Measurements from ENCODE around the gene LUC7L2. TPM values are rescaled to one million over a fixed set of nuclear protein-coding genes. Genes with fewer than 3 reads are reported as not detected.
"Not testable (repeated sequence)": the region's sequence is repeated elsewhere in the genome, so short reads cannot be mapped to it uniquely, and the experiment has no call there.

Gene LUC7L2
- total RNA-seq, 1 donor, result 57.0 TPM

DNA sequence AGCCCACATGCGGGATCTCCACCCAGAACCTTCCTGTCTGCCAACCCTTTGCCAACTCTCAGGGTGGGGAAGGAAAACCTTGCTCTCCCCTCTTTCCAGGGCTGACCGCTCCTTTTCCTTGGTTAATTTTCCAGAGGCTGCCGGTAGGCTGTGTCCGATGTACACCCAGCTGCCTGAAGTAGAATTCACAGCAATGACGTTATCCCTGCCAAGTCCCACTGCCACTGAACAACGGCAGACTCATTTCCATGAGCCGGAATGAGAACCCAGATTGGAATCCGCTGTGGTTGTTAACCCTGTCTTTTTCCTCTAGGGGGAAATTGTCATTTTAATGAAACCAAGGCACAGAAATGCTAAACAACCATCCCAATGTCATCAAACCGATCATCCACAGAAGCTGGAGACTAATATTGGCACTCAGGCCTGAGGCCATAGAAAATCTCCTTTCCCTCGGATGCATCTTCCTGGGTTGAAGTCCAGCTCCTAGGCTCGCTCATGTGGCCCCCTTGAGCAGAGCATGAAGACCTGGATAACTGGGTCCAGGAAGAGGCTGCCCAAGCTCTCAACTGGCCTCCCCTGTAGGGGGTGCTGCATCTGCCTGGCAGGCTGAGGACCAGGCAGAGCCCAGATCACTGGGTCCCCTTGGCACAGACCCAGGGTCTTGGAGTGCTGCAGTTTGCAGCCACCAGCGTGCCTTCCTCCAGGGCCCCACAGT lies 93.4 kb downstream of the LUC7L2 start:
- H3K4me3 ChIP-seq (ENCODE audit: low read depth, low read length), result no peak overlapping the region
- TF ChIP-seq CTCF (IDR thresholded peaks at IDR 0.05; ENCODE audit: insufficient read depth, low read depth, low read length), result no peak
- no peak for DNase-seq (ENCODE audit: low read depth)

GRCh38 chr7:139453673-139454321 lies 94.1 kb downstream of the LUC7L2 start:
- DNase-seq (ENCODE audit: low read depth), result no peak
- no peak overlapping the region for H3K4me3 ChIP-seq (ENCODE audit: low read depth, low read length)
- TF ChIP-seq CTCF (IDR thresholded peaks at IDR 0.05; ENCODE audit: insufficient read depth, low read depth, low read length), result no peak

DNA sequence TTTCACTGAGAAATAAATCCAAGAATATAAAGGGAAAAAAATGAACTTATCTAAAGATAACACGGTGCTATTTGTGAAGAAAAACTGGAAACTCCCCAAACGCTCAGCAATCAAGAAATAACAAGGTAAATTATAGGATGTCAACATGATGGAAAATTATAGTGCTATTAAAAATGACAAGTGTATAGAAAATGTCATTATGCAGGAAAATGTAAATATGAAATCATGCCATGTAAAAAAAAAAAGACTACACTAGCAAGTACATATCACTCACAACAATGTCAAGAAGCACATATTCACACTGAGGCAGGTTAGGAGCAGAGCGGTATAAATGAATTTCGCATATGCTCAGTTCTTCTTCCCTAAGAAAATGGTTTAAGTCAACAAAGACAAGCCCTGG lies 96.1 kb downstream of the LUC7L2 start:
- no peak overlapping the region for H3K4me3 ChIP-seq (ENCODE audit: low read depth, low read length)
- no peak for DNase-seq (ENCODE audit: low read depth)
- no peak for TF ChIP-seq CTCF (IDR thresholded peaks at IDR 0.05; ENCODE audit: insufficient read depth, low read depth, low read length)

DNA sequence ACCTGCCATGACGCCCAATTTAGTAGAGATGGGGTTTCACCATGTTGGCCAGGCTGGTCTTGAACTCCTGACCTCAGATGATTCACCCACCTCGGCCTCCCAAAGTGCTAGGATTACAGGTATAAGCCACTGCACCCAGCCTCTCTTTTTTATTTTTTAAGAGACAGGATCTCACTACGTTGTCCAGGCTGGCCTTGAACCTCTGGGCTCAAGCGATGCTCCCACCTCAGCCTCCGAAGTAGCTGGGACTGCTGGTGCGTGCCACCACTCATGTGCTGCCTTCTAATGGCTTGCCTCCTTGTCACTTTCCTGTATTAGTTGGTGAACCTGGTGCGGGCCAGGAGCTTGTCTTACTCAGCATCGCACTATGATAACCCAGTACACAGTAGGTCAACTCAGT lies 96.8 kb downstream of the LUC7L2 start:
- DNase-seq (ENCODE audit: low read depth), result no peak
- H3K4me3 ChIP-seq (ENCODE audit: low read depth, low read length), result no peak overlapping the region
- TF ChIP-seq CTCF (IDR thresholded peaks at IDR 0.05; ENCODE audit: insufficient read depth, low read depth, low read length), result no peak

- DNase-seq (ENCODE audit: low read depth), result peak; percentile 25
- no peak overlapping the region for H3K4me3 ChIP-seq (ENCODE audit: low read depth, low read length)
- no peak for TF ChIP-seq CTCF (IDR thresholded peaks at IDR 0.05; ENCODE audit: insufficient read depth, low read depth, low read length)
Observed at GRCh38 chr7:139457153-139457946, 97.7 kb downstream of the LUC7L2 start.

DNA sequence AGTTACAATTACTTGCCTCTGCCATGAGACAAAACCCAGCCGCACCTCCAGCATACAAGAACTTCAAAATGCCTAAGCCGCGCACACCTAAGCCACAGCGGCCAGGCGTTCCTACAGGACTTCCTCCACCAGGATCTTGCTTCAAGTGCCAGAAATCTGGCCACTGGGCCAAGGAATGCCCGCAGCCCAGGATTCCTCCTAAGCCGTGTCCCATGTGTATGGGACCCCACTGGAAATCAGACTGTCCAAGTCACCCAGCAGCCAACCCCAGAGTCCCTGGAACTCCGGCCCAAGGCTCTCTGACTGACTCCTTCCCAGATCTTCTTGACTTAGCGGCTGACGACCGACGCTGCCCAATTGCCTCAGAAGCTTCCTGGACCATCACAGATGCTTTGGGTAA lies 103.7 kb downstream of the LUC7L2 start:
- DNase-seq (ENCODE audit: low read depth); H3K4me3 ChIP-seq (ENCODE audit: low read depth, low read length): not testable (repeated sequence)

DNA sequence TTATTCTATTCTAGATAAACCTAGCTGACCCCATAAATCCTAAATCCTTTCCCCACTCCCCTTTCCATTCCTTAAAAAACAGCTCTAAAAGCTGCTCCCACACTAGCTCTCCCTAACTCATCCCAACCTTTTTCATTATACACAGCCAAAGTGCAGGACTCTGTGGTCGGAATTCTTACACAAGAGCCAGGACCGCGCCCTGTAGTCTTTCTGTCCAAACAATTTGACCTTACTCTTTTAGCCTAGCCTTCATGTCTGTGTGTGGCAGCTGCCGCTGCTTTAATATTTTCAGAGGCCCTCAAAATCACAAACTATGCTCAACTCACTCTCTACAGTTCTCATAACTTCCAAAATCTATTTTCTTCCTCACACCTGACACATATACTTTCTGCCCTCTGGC lies 104.8 kb downstream of the LUC7L2 start:
- not testable (repeated sequence) for H3K4me3 ChIP-seq (ENCODE audit: low read depth, low read length); DNase-seq (ENCODE audit: low read depth)

DNA sequence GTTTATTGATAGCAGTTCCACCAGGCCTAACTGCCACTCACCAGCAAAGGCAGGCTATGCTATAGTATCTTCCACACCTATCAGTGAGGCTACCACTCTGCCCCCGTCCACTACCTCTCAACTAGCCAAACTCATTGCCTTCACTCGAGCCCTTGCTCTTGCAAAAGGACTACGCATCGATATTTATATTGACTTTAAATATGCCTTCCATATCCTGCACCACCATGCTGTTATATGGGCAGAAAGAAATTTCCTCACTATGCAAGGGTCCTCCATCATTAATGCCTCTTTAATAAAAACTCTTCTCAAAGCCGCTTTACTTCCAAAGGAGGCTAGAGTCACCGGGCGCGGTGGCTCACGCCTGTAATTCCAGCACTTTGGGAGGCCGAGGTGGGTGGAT lies 105.4 kb downstream of the LUC7L2 start:
- H3K4me3 ChIP-seq (ENCODE audit: low read depth, low read length); DNase-seq (ENCODE audit: low read depth): not testable (repeated sequence)

DNA sequence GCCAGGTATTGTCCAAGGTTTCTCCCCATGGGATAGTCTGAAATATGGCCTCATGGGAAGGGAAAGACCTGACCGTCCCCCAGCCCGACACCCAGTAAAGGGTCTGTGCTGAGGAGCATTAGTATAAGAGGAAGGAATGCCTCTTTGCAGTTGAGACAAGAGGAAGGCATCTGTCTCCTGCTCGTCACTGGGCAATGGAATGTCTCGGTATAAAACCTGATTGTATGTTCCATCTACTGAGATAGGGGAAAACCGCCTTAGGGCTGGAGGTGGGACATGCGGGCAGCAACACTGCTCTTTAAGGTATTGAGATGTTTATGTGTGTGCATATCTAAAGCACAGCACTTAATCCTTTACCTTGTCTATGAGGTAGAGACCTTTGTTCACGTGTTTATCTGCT lies 108.0 kb downstream of the LUC7L2 start:
- not testable (repeated sequence) for DNase-seq (ENCODE audit: low read depth); H3K4me3 ChIP-seq (ENCODE audit: low read depth, low read length)

DNA sequence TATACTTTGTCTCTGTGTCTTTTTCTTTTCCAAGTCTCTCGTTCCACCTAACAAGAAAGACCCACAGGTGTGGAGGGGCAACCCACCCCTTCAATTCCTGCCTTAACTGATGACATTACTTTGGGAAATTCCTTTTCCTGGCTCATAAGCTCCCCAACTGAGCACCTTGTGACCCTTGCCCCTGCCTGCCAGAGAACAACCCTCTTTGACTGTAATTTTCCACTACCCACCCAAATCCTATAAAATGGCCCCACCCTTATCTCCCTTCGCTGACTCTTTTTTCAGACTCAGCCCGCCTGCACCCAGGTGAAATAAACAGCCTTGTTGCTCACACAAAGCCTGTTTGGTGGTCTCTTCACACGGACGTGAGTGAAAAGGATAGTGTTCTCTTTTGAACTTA lies 108.6 kb downstream of the LUC7L2 start:
- DNase-seq (ENCODE audit: low read depth); H3K4me3 ChIP-seq (ENCODE audit: low read depth, low read length): not testable (repeated sequence)
